GM12801 (cell line): ENCODE results near the gene MAML3.

Experiments used
- CTCF ChIP-seq: IDR thresholded peaks from one replicate; pipeline ENCODE4 v1.5.1; 2011; ENCODE audit warnings: control low read depth; ENCODE audit not compliant: insufficient read length; ENCODE audit errors: extremely low read depth

The MAML3 gene

GRCh38 chr4:140071806-140072205, 82.2 kb downstream of the MAML3 start:
- no peak for TF ChIP-seq CTCF

GRCh38 chr4:140070973-140071372, 83.0 kb downstream of the MAML3 start:
- no peak for TF ChIP-seq CTCF

GRCh38 chr4:140070366-140070765, 83.6 kb downstream of the MAML3 start:
- TF ChIP-seq CTCF = no peak

GRCh38 chr4:140069066-140069465, 84.9 kb downstream of the MAML3 start:
- no peak for TF ChIP-seq CTCF

- TF ChIP-seq CTCF = no peak
Observed at GRCh38 chr4:140068271-140068670, 85.7 kb downstream of the MAML3 start.

- TF ChIP-seq CTCF = no peak
Observed at GRCh38 chr4:140066031-140066930, 87.7 kb downstream of the MAML3 start.

GRCh38 chr4:140065393-140065792, 88.6 kb downstream of the MAML3 start:
- TF ChIP-seq CTCF = no peak
